ENCODE data around the gene KRT3. TPM values are rescaled to one million over a fixed set of nuclear protein-coding genes. Genes with fewer than 3 reads are reported as not detected.

KRT3 gene
- total and polyA plus RNA-seq, 10 donors, result not detected

- H3K27ac ChIP-seq, result no peak overlapping the region
- intact Hi-C loops (cut with DNase I; ENCODE audit: low total_unique reads), result no loop called here
- WGBS, 5 donors, result 74 to 86% (median 76%) methylated on average over 8 of the region's 8 CpGs
- no peaks in the 10 kb centered on the region for H3K36me3 ChIP-seq
- no peak overlapping the region for H3K4me3 ChIP-seq
- peaks cover 0 to 11% (median 0%) of the 10 kb centered on the region in 7 donors for H3K27me3 ChIP-seq (replicated peaks in 1 of 7)
- DNase-seq, result no peak
- no peak for TF ChIP-seq POLR2AphosphoS5 (IDR thresholded peaks at IDR 0.05)
- no peak for TF ChIP-seq CTCF (IDR thresholded peaks at IDR 0.05 in 8 of 11, conservative IDR thresholded peaks at IDR 0.05 in 3 of 11)
- TF ChIP-seq POLR2A (IDR thresholded peaks at IDR 0.05), result no peak
- no peaks in the 10 kb centered on the region for H3K9me3 ChIP-seq
- no peaks in the 10 kb centered on the region for H3K4me1 ChIP-seq
Observed at GRCh38 chr12:52774629-52775250, 21.2 kb downstream of the KRT3 start.

DNA sequence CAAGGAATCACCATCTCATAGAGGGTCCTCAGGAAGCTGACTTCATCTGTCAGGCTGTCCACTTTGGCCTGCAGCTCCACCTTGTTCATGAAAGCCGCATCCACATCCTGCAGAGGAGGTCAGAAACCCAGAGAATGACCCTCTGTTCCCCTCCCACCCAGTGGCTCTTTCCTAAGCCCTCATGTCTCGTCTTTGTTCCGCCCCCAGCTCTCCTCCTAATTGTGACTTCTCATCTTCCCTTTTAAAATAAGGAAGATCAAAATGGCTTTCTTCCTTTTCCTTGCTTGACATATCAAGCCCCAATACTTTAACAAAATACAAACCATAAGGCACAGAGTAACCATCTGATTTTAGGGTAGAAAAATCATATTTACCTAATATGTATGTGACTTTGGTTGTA, 23.1 kb downstream of the KRT3 start:
- Histone ChIP-seq H3K9me3 (no peaks in the 10 kb centered on the region), H3K36me3 (no peaks in the 10 kb centered on the region), H3K4me3 (no peak overlapping the region), H3K27me3 (replicated peaks in 1 of 7) (peaks cover 0 to 10% (median 0%) of the 10 kb centered on the region in 7 donors), H3K27ac (no peak overlapping the region), H3K4me1 (no peaks in the 10 kb centered on the region)
- intact Hi-C loops (cut with DNase I; ENCODE audit: low total_unique reads), result no loop called here
- TF ChIP-seq POLR2AphosphoS5 (IDR thresholded peaks at IDR 0.05) (no peak), CTCF (IDR thresholded peaks at IDR 0.05 in 8 of 11, conservative IDR thresholded peaks at IDR 0.05 in 3 of 11) (no peak), POLR2A (IDR thresholded peaks at IDR 0.05) (no peak)
- WGBS, 5 donors, result 47 to 73% (median 65%) methylated on average over 3 of the region's 3 CpGs
- no peak for DNase-seq

DNA sequence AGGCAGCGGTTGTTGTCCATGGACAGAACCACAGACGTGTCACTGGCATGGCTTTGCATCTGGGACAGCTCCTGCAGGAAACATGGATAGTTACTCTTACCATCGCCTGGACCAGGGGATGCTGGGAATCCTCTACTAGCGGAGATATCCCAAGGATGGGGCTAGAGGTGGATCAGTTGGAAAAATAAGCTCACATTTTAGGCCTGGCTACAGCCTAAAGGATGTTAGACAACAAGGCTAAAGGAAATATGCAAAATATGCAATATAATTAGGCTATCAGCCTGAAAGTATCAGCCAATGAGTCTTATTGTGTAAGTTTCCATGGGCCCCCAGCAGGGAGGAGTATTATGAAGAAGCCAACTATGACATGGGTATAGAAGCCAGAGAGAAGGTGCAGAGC, 23.7 kb downstream of the KRT3 start:
- WGBS, 5 donors, result 83 to 90% (median 85%) methylated on average over 4 of the region's 4 CpGs
- intact Hi-C loops (cut with DNase I; ENCODE audit: low total_unique reads), result no loop called here

More for the DNA sequence above, 23.7 kb downstream of the KRT3 start:
- H3K4me3 ChIP-seq, result no peak overlapping the region
- H3K27ac ChIP-seq, result no peak overlapping the region
- no peak for TF ChIP-seq CTCF (IDR thresholded peaks at IDR 0.05 in 8 of 11, conservative IDR thresholded peaks at IDR 0.05 in 3 of 11)
- no peak for TF ChIP-seq POLR2A (IDR thresholded peaks at IDR 0.05)
- TF ChIP-seq POLR2AphosphoS5 (IDR thresholded peaks at IDR 0.05), result no peak
- no peak for DNase-seq
- no peaks in the 10 kb centered on the region for H3K9me3 ChIP-seq
- peaks cover 0 to 10% (median 0%) of the 10 kb centered on the region in 7 donors for H3K27me3 ChIP-seq (replicated peaks in 1 of 7)
- H3K4me1 ChIP-seq, result no peaks in the 10 kb centered on the region
- no peaks in the 10 kb centered on the region for H3K36me3 ChIP-seq

All from spleen (tissue), 11 donors.